Immature natural killer cell (primary cell): ENCODE data around the gene PLA2G4B. TPM values are rescaled to one million over a fixed set of nuclear protein-coding genes. Genes with fewer than 3 reads are reported as not detected.
A peak's percentile ranks its signal among the peaks of the same experiment; 100 is the strongest.

Source experiments
- DNase-seq, 3 donors: peaks; one replicate each; pipeline ENCODE4 v3.0.0; 2022; ENCODE audit warnings: mixed read lengths in 1 of 3
- H3K27ac Mint-ChIP-seq, 6 donors: one replicate each; pipeline ENCODE4 v1.8.0; 2020; ENCODE audit warnings: mixed read lengths in 6 of 6, mild to moderate bottlenecking in 5 of 6, inconsistent platforms in 4 of 6, moderate library complexity in 3 of 6
- H3K27me3 Mint-ChIP-seq, 3 donors: one replicate each; pipeline ENCODE4 v1.8.0; 2020 to 2021; ENCODE audit warnings: low read depth in 3 of 3, mild to moderate bottlenecking in 3 of 3, mixed read lengths in 3 of 3, moderate library complexity in 3 of 3, inconsistent platforms in 1 of 3
- H3K36me3 Mint-ChIP-seq, 3 donors: one replicate each; pipeline ENCODE4 v1.8.0; 2020; ENCODE audit warnings: mixed read lengths in 3 of 3, inconsistent platforms in 2 of 3, mild to moderate bottlenecking in 2 of 3
- H3K4me1 Mint-ChIP-seq, 2 donors: one replicate each; pipeline ENCODE4 v1.8.0; 2020; ENCODE audit warnings: inconsistent platforms in 2 of 2, mild to moderate bottlenecking in 2 of 2, mixed read lengths in 2 of 2, moderate library complexity in 1 of 2
- H3K4me3 Mint-ChIP-seq, 5 donors: one replicate each; pipeline ENCODE4 v1.8.0; 2020; ENCODE audit warnings: mild to moderate bottlenecking in 5 of 5, mixed read lengths in 5 of 5, inconsistent platforms in 3 of 5, moderate library complexity in 3 of 5
- H3K9me3 Mint-ChIP-seq, 6 donors: one replicate each; pipeline ENCODE4 v1.8.0; 2020; ENCODE audit warnings: mild to moderate bottlenecking in 6 of 6, mixed read lengths in 6 of 6, inconsistent platforms in 4 of 6, moderate library complexity in 3 of 6
- polyA plus RNA-seq, 3 donors: library from polyadenylated mRNA; unstranded; fragments of 300-500 nt; fragmentation: Illumina TruSeq; gene quantifications; one replicate each; pipeline ENCODE4 v1.2.3, GENCODE V29; 2021

The PLA2G4B gene
- polyA plus RNA-seq, 3 donors from 2014 or later: 1.1 to 2.7 TPM; not detected in 1

GRCh38 chr15:41877631-41878354 lies 39.1 kb downstream of the PLA2G4B start:
- Mint-ChIP-seq H3K4me3 (no peak overlapping the region), H3K36me3 (no peaks in the 10 kb centered on the region), H3K27ac (peak overlapping the region in 2 of 6 donors; percentile 60 to 80), H3K9me3 (no peaks in the 10 kb centered on the region), H3K27me3 (peaks cover under 1 to 8% (median 6%) of the 10 kb centered on the region in 3 donors), H3K4me1 (peaks cover 7 to 10% of the 10 kb centered on the region in 2 donors)
- DNase-seq: no peak

- Mint-ChIP-seq H3K27ac (peak overlapping the region in 2 of 6 donors; percentile 60 to 80), H3K4me3 (no peak overlapping the region), H3K4me1 (peaks cover 7 to 10% of the 10 kb centered on the region in 2 donors), H3K36me3 (no peaks in the 10 kb centered on the region), H3K27me3 (peaks cover 0 to 8% (median 6%) of the 10 kb centered on the region in 3 donors), H3K9me3 (no peaks in the 10 kb centered on the region)
- no peak for DNase-seq
These were observed 39.7 kb downstream of the PLA2G4B start for GRCh38 chr15:41878355-41878699.

GRCh38 chr15:41879321-41879845 lies 40.7 kb downstream of the PLA2G4B start:
- peaks cover 0 to 10% (median 6%) of the 10 kb centered on the region in 3 donors for H3K27me3 Mint-ChIP-seq
- H3K4me1 Mint-ChIP-seq: peaks cover 7 to 10% of the 10 kb centered on the region in 2 donors
- H3K9me3 Mint-ChIP-seq: no peaks in the 10 kb centered on the region
- DNase-seq: no peak
- no peaks in the 10 kb centered on the region for H3K36me3 Mint-ChIP-seq
- H3K27ac Mint-ChIP-seq: peak overlapping the region in 1 of 6 donors; percentile 64
- H3K4me3 Mint-ChIP-seq: no peak overlapping the region

- H3K4me3 Mint-ChIP-seq: no peak overlapping the region
- peak overlapping the region in 1 of 6 donors; percentile 68 for H3K27ac Mint-ChIP-seq
- H3K4me1 Mint-ChIP-seq: peaks cover 7 to 10% of the 10 kb centered on the region in 2 donors
- DNase-seq: no peak
- H3K9me3 Mint-ChIP-seq: no peaks in the 10 kb centered on the region
- no peaks in the 10 kb centered on the region for H3K36me3 Mint-ChIP-seq
- H3K27me3 Mint-ChIP-seq: peaks cover 0 to 10% (median 6%) of the 10 kb centered on the region in 3 donors
These were observed 41.7 kb downstream of the PLA2G4B start for GRCh38 chr15:41880156-41880877.

- Mint-ChIP-seq H3K9me3 (no peaks in the 10 kb centered on the region), H3K4me3 (peak overlapping the region; percentile 23 to 77 (median 61)), H3K36me3 (no peaks in the 10 kb centered on the region), H3K4me1 (peaks cover 7 to 10% of the 10 kb centered on the region in 2 donors), H3K27ac (peak overlapping the region in 4 of 6 donors; percentile 52 to 88 (median 62)), H3K27me3 (peaks cover 0 to 10% (median 6%) of the 10 kb centered on the region in 3 donors)
- no peak for DNase-seq
These were observed 42.4 kb downstream of the PLA2G4B start for GRCh38 chr15:41881086-41881485.

- Mint-ChIP-seq H3K4me3 (peak overlapping the region; percentile 23 to 77 (median 61)), H3K4me1 (peaks cover 7 to 10% of the 10 kb centered on the region in 2 donors), H3K9me3 (no peaks in the 10 kb centered on the region), H3K27ac (peak overlapping the region in 4 of 6 donors; percentile 57 to 88 (median 65)), H3K27me3 (peaks cover 0 to 10% (median 6%) of the 10 kb centered on the region in 3 donors), H3K36me3 (no peaks in the 10 kb centered on the region)
- DNase-seq: no peak
These were observed 42.9 kb downstream of the PLA2G4B start for GRCh38 chr15:41881550-41881919.

- H3K4me3 Mint-ChIP-seq: peak overlapping the region in 2 of 5 donors; percentile 10 to 24
- no peaks in the 10 kb centered on the region for H3K9me3 Mint-ChIP-seq
- peaks cover 0 to 11% (median 6%) of the 10 kb centered on the region in 3 donors for H3K27me3 Mint-ChIP-seq
- peak; percentile 26 to 42 (median 31) for DNase-seq
- H3K27ac Mint-ChIP-seq: peak overlapping the region in 1 of 6 donors; percentile 68
- peaks cover 7 to 11% of the 10 kb centered on the region in 2 donors for H3K4me1 Mint-ChIP-seq
- no peaks in the 10 kb centered on the region for H3K36me3 Mint-ChIP-seq
These were observed 43.5 kb downstream of the PLA2G4B start for GRCh38 chr15:41881920-41882688.

- H3K9me3 Mint-ChIP-seq: no peaks in the 10 kb centered on the region
These were observed 44.2 kb downstream of the PLA2G4B start for GRCh38 chr15:41882689-41883483.

GRCh38 chr15:41883484-41883825 lies 44.8 kb downstream of the PLA2G4B start:
- DNase-seq: no peak
- peak overlapping the region in 2 of 6 donors; percentile 44 to 87 for H3K27ac Mint-ChIP-seq
- no peaks in the 10 kb centered on the region for H3K9me3 Mint-ChIP-seq
- H3K27me3 Mint-ChIP-seq: peaks cover 0 to 9% (median 6%) of the 10 kb centered on the region in 3 donors
- H3K36me3 Mint-ChIP-seq: no peaks in the 10 kb centered on the region
- H3K4me3 Mint-ChIP-seq: no peak overlapping the region
- H3K4me1 Mint-ChIP-seq: peaks cover 21 to 23% of the 10 kb centered on the region in 2 donors

More at GRCh38 chr15:41882689-41883483, 44.2 kb downstream of the PLA2G4B start:
- H3K36me3 Mint-ChIP-seq: no peaks in the 10 kb centered on the region
- H3K4me3 Mint-ChIP-seq: peak overlapping the region in 2 of 5 donors; percentile 10 to 24
- peaks cover 15 to 18% of the 10 kb centered on the region in 2 donors for H3K4me1 Mint-ChIP-seq
- DNase-seq: no peak
- peak overlapping the region in 1 of 6 donors; percentile 46 for H3K27ac Mint-ChIP-seq
- peaks cover 0 to 11% (median 6%) of the 10 kb centered on the region in 3 donors for H3K27me3 Mint-ChIP-seq

- no peaks in the 10 kb centered on the region for H3K36me3 Mint-ChIP-seq
- H3K4me3 Mint-ChIP-seq: peak overlapping the region in 2 of 5 donors; percentile 13
- no peak for DNase-seq
- H3K27me3 Mint-ChIP-seq: peaks cover 0 to 8% (median 6%) of the 10 kb centered on the region in 3 donors
- no peaks in the 10 kb centered on the region for H3K9me3 Mint-ChIP-seq
- peaks cover 31 to 33% of the 10 kb centered on the region in 2 donors for H3K4me1 Mint-ChIP-seq
- peak overlapping the region in 2 of 6 donors; percentile 47 to 68 for H3K27ac Mint-ChIP-seq
These were observed 45.8 kb downstream of the PLA2G4B start for GRCh38 chr15:41884458-41884857.

GRCh38 chr15:41885321-41885720 lies 46.7 kb downstream of the PLA2G4B start:
- H3K36me3 Mint-ChIP-seq: no peaks in the 10 kb centered on the region
- H3K27ac Mint-ChIP-seq: peak overlapping the region in 1 of 6 donors; percentile 60
- no peak overlapping the region for H3K4me3 Mint-ChIP-seq
- H3K27me3 Mint-ChIP-seq: peaks cover 0 to 8% (median 6%) of the 10 kb centered on the region in 3 donors
- no peaks in the 10 kb centered on the region for H3K9me3 Mint-ChIP-seq
- H3K4me1 Mint-ChIP-seq: peaks cover 35% of the 10 kb centered on the region in 2 donors
- DNase-seq: no peak

- no peaks in the 10 kb centered on the region for H3K9me3 Mint-ChIP-seq
- no peaks in the 10 kb centered on the region for H3K36me3 Mint-ChIP-seq
- peaks cover 0 to 8% (median 3%) of the 10 kb centered on the region in 3 donors for H3K27me3 Mint-ChIP-seq
- H3K4me1 Mint-ChIP-seq: peaks cover 35% of the 10 kb centered on the region in 2 donors
- no peak overlapping the region for H3K27ac Mint-ChIP-seq
- no peak overlapping the region for H3K4me3 Mint-ChIP-seq
- DNase-seq: no peak
These were observed 47.2 kb downstream of the PLA2G4B start for GRCh38 chr15:41885841-41886240.
